MV-4-11 (cell line): ENCODE measurements around the gene BMI1.

Experiments used
- DNase-seq: peaks from one replicate; lab custom pipeline; 2025; lab: John Stamatoyannopoulos, UW

The BMI1 gene

GRCh38 chr10:22367471-22367870 is 46.6 kb downstream of the BMI1 start:
- DNase-seq = no peak

DNA sequence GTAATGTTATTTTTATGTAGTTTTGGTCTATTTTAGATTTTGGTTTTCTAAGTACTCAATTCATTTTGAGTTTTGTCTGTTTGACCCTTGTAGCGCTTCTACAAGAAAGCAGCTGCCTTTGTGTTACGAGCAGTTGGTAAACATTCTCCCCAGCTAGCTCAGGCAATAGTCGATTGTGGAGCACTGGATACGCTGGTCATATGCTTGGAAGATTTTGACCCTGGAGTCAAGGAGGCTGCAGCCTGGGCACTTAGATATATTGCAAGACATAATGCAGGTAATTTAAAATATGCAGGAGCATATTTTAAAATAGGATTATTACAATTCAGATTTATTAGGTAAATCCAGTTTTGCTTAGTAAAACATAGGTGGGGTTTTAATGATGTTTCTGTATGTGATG is 47.5 kb downstream of the BMI1 start:
- no peak for DNase-seq

- no peak for DNase-seq
Observed at GRCh38 chr10:22368981-22369380, 48.1 kb downstream of the BMI1 start.

DNA sequence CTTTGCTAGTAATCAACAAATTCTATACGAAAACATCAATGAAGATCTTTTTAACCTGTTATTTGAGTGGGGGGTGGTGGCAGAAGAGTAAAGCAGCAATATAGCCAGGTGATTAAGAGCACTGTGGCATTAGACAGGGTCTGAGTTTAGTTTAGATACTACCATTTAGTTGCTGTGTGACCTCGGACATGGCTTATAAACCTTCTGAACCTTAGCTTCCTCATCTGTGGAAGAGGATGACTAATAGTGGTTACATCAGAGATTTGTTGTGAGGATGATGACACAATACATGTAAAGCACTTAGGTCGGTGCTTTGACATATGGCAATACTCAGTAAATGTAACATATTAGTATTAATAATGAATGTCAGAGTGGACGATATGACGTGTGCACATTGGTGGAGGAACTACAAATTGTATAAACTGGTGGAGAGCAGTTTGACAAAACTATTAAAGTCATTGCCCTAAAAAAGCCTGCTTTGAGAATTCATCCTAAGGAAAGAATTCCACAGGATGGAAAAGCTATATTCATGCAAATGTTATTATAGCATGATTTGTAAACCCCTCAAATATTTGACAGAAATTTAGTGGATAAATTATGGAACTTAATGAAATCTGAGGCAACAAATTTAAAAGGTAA is 48.7 kb downstream of the BMI1 start:
- DNase-seq = peak; percentile 95

GRCh38 chr10:22370320-22370719 is 49.4 kb downstream of the BMI1 start:
- DNase-seq = peak; percentile 41

GRCh38 chr10:22372298-22372697 is 51.4 kb downstream of the BMI1 start:
- DNase-seq = no peak

DNA sequence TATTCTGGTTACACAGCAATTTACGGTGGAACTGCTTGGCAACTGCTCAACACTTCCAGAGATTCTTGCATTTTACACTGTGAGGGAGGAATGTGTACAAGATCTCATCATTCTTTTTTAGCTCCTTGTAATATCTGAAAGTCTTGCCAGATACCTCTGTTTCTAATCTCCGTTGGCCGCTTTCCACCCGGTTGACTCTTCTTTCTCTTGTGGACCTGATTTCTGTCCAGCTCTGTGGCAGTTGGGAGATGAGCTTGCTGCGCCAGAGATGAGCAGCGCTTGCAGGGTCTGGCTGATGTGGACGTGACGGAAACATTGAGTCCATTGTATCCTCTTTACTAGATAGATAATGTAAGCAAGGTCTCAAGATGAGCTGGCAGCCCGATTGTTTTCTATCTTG is 52.0 kb downstream of the BMI1 start:
- DNase-seq = no peak

DNA sequence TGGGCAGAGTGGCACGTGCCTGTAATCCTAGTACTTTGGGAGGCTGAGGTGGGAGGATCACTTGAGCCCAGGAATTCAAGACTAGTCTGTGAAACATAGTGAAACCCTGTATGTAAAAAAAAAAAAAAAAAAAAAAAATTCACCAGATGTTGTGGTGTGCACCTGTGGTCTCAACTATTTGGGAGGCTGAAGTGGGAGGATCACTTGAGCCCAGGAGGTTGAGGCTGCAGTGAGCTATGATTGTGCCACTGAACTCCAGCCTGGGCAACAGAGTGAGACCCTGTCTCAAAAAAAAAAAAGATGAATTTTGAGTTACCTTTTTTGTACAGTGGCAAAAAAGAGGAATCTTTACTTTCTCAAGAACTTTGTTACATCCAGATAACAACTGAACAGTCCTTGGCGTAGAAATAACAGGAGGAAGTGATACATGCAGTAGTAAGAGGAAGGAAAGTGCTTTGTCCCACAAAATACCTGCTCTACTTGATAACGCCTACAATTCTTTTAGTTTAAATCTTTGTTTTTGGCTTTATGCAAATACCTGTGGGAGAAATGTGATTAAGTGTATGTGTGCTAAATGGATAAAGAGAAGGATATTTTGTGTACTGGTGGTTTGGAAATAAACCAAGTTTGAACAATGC is 53.7 kb downstream of the BMI1 start:
- DNase-seq = peak; percentile 33

GRCh38 chr10:22379059-22379458 is 58.2 kb downstream of the BMI1 start:
- DNase-seq = no peak
